GM19240 (cell line): ENCODE measurements around the gene GLT8D2.

ENCODE experiments used
- DNase-seq: peaks from one replicate; pipeline ENCODE4 v3.0.0; 2011; ENCODE audit warnings: low spot score; ENCODE audit not compliant: insufficient read length

GLT8D2 gene

GRCh38 chr12:104049903-104050356 is at the start of gene GLT8D2:
Gene GLT8D2, minus strand, starts transcription at chr12:104050187. Its CDS starts 30,539 bp downstream, at chr12:104019648.
- DNase-seq = no peak

- no peak for DNase-seq
These were observed 48.0 kb upstream of the GLT8D2 start for GRCh38 chr12:104097954-104098353.

GRCh38 chr12:104095289-104095688 is 45.3 kb upstream of the GLT8D2 start:
- DNase-seq = no peak

GRCh38 chr12:104094284-104094683 is 44.3 kb upstream of the GLT8D2 start:
- no peak for DNase-seq

GRCh38 chr12:104091136-104091535 is 41.1 kb upstream of the GLT8D2 start:
- no peak for DNase-seq

GRCh38 chr12:104090685-104091084 is 40.7 kb upstream of the GLT8D2 start:
- no peak for DNase-seq

GRCh38 chr12:104083769-104084475 is 33.9 kb upstream of the GLT8D2 start:
- DNase-seq = no peak

- DNase-seq = no peak
These were observed 30.8 kb upstream of the GLT8D2 start for GRCh38 chr12:104080764-104081163.

GRCh38 chr12:104079024-104079423 is 29.0 kb upstream of the GLT8D2 start:
- no peak for DNase-seq

- no peak for DNase-seq
These were observed 23.7 kb upstream of the GLT8D2 start for GRCh38 chr12:104073699-104074098.

GRCh38 chr12:104072099-104072498 is 22.1 kb upstream of the GLT8D2 start:
- DNase-seq = no peak

- DNase-seq = no peak
These were observed 14.9 kb upstream of the GLT8D2 start for GRCh38 chr12:104064842-104065427.

- DNase-seq = peak; percentile 93
These were observed 14.2 kb upstream of the GLT8D2 start, which contains the start of gene HCFC2 for GRCh38 chr12:104064031-104064841. Gene HCFC2, plus strand, starts transcription at chr12:104064531. Its CDS starts 30 bp downstream, at chr12:104064561.

- no peak for DNase-seq
These were observed 13.7 kb upstream of the GLT8D2 start for GRCh38 chr12:104063712-104064030.

- DNase-seq = no peak
These were observed 10.8 kb upstream of the GLT8D2 start for GRCh38 chr12:104060791-104061190.

- no peak for DNase-seq
These were observed 10.0 kb upstream of the GLT8D2 start for GRCh38 chr12:104059963-104060362.

GRCh38 chr12:104058802-104059201 is 8.8 kb upstream of the GLT8D2 start:
- no peak for DNase-seq

GRCh38 chr12:104057771-104058197 is 7.8 kb upstream of the GLT8D2 start:
- no peak for DNase-seq

- no peak for DNase-seq
These were observed 6.5 kb upstream of the GLT8D2 start for GRCh38 chr12:104056419-104056972.

GRCh38 chr12:104055686-104056388 is 5.8 kb upstream of the GLT8D2 start:
- DNase-seq = no peak

GRCh38 chr12:104054681-104055346 is 4.8 kb upstream of the GLT8D2 start:
- DNase-seq = no peak
